Measurements from ENCODE around the gene GAL3ST3. TPM values are rescaled to one million over a fixed set of nuclear protein-coding genes. Genes with fewer than 3 reads are reported as not detected.

Gene GAL3ST3
- polyA plus RNA-seq, 1 donor: 0.78 TPM

Other genes with a start within 250 kb of the GAL3ST3 start
- 1.8 TPM for gene SNX32, start 215.2 kb downstream of the GAL3ST3 start, polyA plus RNA-seq (ENCODE audit: insufficient read length)
- 578 TPM for gene CFL1, start 191.0 kb downstream of the GAL3ST3 start, polyA plus RNA-seq (ENCODE audit: insufficient read length)
- 43.9 TPM for gene MUS81, start 188.7 kb downstream of the GAL3ST3 start, polyA plus RNA-seq (ENCODE audit: insufficient read length)
- gene EFEMP2, start 176.4 kb downstream of the GAL3ST3 start, polyA plus RNA-seq (ENCODE audit: insufficient read length): 82.6 TPM
- gene CTSW, start 169.3 kb downstream of the GAL3ST3 start, polyA plus RNA-seq (ENCODE audit: insufficient read length): 1.3 TPM
- gene FIBP, start 160.7 kb downstream of the GAL3ST3 start, polyA plus RNA-seq (ENCODE audit: insufficient read length): 55.8 TPM
- gene CCDC85B, start 158.5 kb downstream of the GAL3ST3 start, polyA plus RNA-seq (ENCODE audit: insufficient read length): 14.7 TPM
- gene FOSL1, start 148.8 kb downstream of the GAL3ST3 start, polyA plus RNA-seq (ENCODE audit: insufficient read length): not detected
- gene C11orf68, start 130.1 kb downstream of the GAL3ST3 start, polyA plus RNA-seq (ENCODE audit: insufficient read length): 33.1 TPM
- gene DRAP1, start 129.7 kb downstream of the GAL3ST3 start, polyA plus RNA-seq (ENCODE audit: insufficient read length): 74.8 TPM
- 0.25 TPM for gene TSGA10IP, start 103.7 kb downstream of the GAL3ST3 start, polyA plus RNA-seq (ENCODE audit: insufficient read length)
- gene SART1, start 87.4 kb downstream of the GAL3ST3 start, polyA plus RNA-seq (ENCODE audit: insufficient read length): 36.2 TPM
- 18.5 TPM for gene EIF1AD, start 47.0 kb downstream of the GAL3ST3 start, polyA plus RNA-seq (ENCODE audit: insufficient read length)
- gene BANF1, start 46.7 kb downstream of the GAL3ST3 start, polyA plus RNA-seq (ENCODE audit: insufficient read length): 218 TPM
- gene CST6, start 37.2 kb downstream of the GAL3ST3 start, polyA plus RNA-seq (ENCODE audit: insufficient read length): not detected
- gene CATSPER1, start 22.7 kb downstream of the GAL3ST3 start, polyA plus RNA-seq (ENCODE audit: insufficient read length): 0.27 TPM
- 121 TPM for gene SF3B2, start 3.2 kb upstream of the GAL3ST3 start, polyA plus RNA-seq (ENCODE audit: insufficient read length)
- 28.3 TPM for gene PACS1, start 21.1 kb upstream of the GAL3ST3 start, polyA plus RNA-seq (ENCODE audit: insufficient read length)
- 19.0 TPM for gene KLC2, start 208.5 kb upstream of the GAL3ST3 start, polyA plus RNA-seq (ENCODE audit: insufficient read length)
- gene RAB1B, start 219.5 kb upstream of the GAL3ST3 start, polyA plus RNA-seq (ENCODE audit: insufficient read length): 89.7 TPM
- gene CNIH2, start 229.0 kb upstream of the GAL3ST3 start, polyA plus RNA-seq (ENCODE audit: insufficient read length): 2.3 TPM
- 48.9 TPM for gene YIF1A, start 240.0 kb upstream of the GAL3ST3 start, polyA plus RNA-seq (ENCODE audit: insufficient read length)
- gene TMEM151A, start 242.7 kb upstream of the GAL3ST3 start, polyA plus RNA-seq (ENCODE audit: insufficient read length): not detected